Tibial artery (tissue), 4 donors: ENCODE data around the gene ALPL.
A peak's percentile ranks its signal among the peaks of the same experiment; 100 is the strongest.

Experiments used
- DNase-seq, 2 donors: peaks; one replicate each; pipeline ENCODE4 v3.0.0-alpha.2; 2019
- H3K27ac ChIP-seq, 2 donors: fragments of 200-600 bp; sonication (generic) in 1 of 2; 1 replicate in 1 of 2; 2 replicates in 1 of 2; pipeline ENCODE4 v1.5.1; 2018 to 2019; ENCODE audit warnings: mild to moderate bottlenecking in 1 of 2
- H3K27me3 ChIP-seq, 2 donors: fragments of 200-600 bp; sonication (generic) in 1 of 2; one replicate each; pipeline versions ENCODE4 v1.5.1 to v1.6.0; 2016 to 2019
- H3K36me3 ChIP-seq, 3 donors: fragments of 200-600 bp; sonication (generic) in 2 of 3; one replicate each; pipeline ENCODE4 v1.5.1; 2016 to 2019; ENCODE audit warnings: mild to moderate bottlenecking in 2 of 3
- H3K4me1 ChIP-seq, 4 donors: fragments of 200-600 bp; sonication (generic) in 2 of 4; 1 replicate in 3 of 4; 2 replicates in 1 of 4; pipeline ENCODE4 v1.5.1; 2016 to 2019
- H3K4me3 ChIP-seq, 2 donors: fragments of 200-600 bp; sonication (generic) in 1 of 2; 1 replicate in 1 of 2; 2 replicates in 1 of 2; pipeline ENCODE4 v1.5.1; 2018 to 2019; ENCODE audit warnings: mild to moderate bottlenecking in 2 of 2
- H3K9me3 ChIP-seq, 3 donors: fragments of 200-600 bp; sonication (generic) in 1 of 3; one replicate each; pipeline ENCODE4 v1.5.1; 2016 to 2019
- intact Hi-C: fragments of 100-400 bp; cut with DNase I; formaldehyde crosslinking; loops from one replicate; pipeline ENCODE4 v1.15.0; 2023; ENCODE audit warnings: low total_unique reads
- TF ChIP-seq, protein P1 (sequence below), 2 experiments: fragments of 200-600 bp in 1 of 2; fragments of 450-650 bp in 1 of 2; IDR thresholded peaks; one replicate each; pipeline ENCODE4 v1.5.1; 2017 to 2019; ENCODE audit warnings: antibody characterized with exemption in 2 of 2, mild to moderate bottlenecking in 1 of 2, moderate library complexity in 1 of 2

The ALPL gene

DNA sequence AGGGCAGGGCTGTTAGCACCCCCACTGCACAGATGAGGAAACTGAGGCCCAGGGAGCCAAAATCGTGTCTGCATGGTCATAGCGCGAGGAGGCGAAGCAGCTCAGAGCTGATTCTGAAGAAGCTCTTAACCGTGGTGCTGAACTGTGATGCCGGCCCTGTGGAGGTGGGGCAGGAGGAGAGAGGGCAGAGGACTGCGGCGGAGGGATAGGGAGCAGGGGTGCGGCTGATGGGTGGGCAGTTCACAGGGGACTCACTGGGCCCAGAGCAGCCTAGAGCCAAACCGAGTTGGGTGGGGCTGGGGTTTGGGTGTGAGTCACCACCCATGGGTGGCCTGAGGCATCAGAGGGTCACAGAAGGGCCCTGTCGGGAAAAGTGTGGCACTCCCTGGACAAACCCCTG lies 85.3 kb downstream of the ALPL start:
- TF ChIP-seq, protein P1, sequence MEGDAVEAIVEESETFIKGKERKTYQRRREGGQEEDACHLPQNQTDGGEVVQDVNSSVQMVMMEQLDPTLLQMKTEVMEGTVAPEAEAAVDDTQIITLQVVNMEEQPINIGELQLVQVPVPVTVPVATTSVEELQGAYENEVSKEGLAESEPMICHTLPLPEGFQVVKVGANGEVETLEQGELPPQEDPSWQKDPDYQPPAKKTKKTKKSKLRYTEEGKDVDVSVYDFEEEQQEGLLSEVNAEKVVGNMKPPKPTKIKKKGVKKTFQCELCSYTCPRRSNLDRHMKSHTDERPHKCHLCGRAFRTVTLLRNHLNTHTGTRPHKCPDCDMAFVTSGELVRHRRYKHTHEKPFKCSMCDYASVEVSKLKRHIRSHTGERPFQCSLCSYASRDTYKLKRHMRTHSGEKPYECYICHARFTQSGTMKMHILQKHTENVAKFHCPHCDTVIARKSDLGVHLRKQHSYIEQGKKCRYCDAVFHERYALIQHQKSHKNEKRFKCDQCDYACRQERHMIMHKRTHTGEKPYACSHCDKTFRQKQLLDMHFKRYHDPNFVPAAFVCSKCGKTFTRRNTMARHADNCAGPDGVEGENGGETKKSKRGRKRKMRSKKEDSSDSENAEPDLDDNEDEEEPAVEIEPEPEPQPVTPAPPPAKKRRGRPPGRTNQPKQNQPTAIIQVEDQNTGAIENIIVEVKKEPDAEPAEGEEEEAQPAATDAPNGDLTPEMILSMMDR (IDR thresholded peaks at IDR 0.05) = no peak
- peaks cover 0 to 93% of the 10 kb centered on the region in 2 donors for H3K27me3 ChIP-seq
- peaks cover 0 to 7% (median 0%) of the 10 kb centered on the region in 4 donors for H3K4me1 ChIP-seq
- no peak overlapping the region for H3K27ac ChIP-seq
- intact Hi-C loops = no loop called here
- no peaks in the 10 kb centered on the region for H3K36me3 ChIP-seq
- DNase-seq = no peak
- H3K4me3 ChIP-seq = no peak overlapping the region
- H3K9me3 ChIP-seq = no peaks in the 10 kb centered on the region

DNA sequence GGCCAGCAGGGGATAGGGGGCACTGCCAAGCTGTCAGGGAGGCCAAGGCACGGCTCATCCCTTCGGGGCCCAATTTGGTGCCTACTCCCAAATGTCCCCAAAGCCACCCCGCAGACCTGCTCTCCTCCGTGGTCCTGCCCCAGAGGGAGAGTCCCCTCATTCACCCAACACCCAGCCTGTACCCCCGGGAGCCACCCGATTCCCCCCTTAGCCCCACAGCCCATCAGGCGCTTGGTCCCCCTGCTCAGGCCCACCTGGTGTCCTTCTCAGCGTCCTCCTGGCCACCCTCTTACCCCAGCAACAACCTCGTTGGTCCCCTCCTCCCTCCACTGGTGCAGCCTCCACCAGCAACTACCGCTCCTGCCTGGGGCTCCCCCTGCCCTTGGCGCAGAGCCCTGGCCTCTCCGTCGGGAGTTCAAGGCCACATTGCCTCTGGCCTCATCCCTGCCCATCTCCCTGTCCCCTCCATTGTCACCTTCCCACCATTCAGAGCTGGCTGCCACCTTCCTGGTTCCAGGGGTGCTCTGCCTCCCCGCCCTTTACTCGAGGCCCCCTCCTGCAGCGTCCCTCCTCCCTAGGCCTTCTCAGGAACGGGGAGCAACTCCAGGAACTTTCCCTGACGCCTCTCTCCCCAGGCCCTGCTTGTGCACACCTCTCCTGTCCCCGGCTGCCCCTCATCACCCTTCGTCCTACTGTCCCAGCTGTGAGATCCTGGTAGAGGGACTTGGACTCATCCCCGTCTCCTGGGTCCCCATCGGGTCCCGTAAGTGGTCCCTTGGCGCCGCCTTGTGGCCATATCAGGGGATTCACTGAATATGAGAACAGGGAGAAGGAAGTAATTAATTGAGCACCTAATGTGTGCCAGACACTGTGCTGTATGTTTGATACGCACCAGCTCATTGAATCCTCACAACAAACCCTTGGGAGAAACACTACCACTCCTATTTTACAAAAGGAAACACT lies 86.0 kb downstream of the ALPL start:
- H3K36me3 ChIP-seq = no peaks in the 10 kb centered on the region
- TF ChIP-seq, protein P1 (IDR thresholded peaks at IDR 0.05) = peak; percentile 30 to 47
- H3K27me3 ChIP-seq = peaks cover 0 to 93% of the 10 kb centered on the region in 2 donors
- no peaks in the 10 kb centered on the region for H3K9me3 ChIP-seq
- no peak overlapping the region for H3K4me3 ChIP-seq
- intact Hi-C loops = no loop called here
- peak in 1 of 2 donors; percentile 54 for DNase-seq
- H3K27ac ChIP-seq = no peak overlapping the region
- peaks cover 0 to 7% (median 0%) of the 10 kb centered on the region in 4 donors for H3K4me1 ChIP-seq

DNA sequence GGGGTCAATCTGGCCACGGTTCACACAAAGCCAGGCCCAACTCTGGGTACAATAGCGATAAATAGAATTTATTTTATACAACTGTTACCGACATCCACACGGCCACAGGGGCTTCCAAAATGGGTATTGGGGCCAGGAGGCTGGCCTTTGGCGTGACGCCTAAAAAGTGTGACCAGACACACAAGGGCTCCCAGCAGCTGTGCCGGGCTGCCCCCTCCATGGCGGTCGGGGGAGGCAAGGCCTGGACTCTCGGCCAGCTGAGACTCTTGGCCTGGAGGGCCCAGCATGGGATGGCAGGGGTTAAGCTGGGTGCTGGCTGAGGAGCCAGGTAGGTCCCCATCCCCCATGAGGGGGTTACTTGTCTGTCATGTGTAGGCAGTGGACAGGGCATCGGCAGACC lies 87.0 kb downstream of the ALPL start:
- no peaks in the 10 kb centered on the region for H3K9me3 ChIP-seq
- H3K36me3 ChIP-seq = no peaks in the 10 kb centered on the region
- no peak overlapping the region for H3K27ac ChIP-seq
- intact Hi-C loops = no loop called here
- H3K4me3 ChIP-seq = no peak overlapping the region
- peaks cover 0 to 87% of the 10 kb centered on the region in 2 donors for H3K27me3 ChIP-seq
- H3K4me1 ChIP-seq = no peaks in the 10 kb centered on the region
- TF ChIP-seq, protein P1 (IDR thresholded peaks at IDR 0.05) = no peak
- no peak for DNase-seq

GRCh38 chr1:21596628-21597027 lies 87.4 kb downstream of the ALPL start:
- H3K27me3 ChIP-seq = peaks cover 0 to 86% of the 10 kb centered on the region in 2 donors

DNA sequence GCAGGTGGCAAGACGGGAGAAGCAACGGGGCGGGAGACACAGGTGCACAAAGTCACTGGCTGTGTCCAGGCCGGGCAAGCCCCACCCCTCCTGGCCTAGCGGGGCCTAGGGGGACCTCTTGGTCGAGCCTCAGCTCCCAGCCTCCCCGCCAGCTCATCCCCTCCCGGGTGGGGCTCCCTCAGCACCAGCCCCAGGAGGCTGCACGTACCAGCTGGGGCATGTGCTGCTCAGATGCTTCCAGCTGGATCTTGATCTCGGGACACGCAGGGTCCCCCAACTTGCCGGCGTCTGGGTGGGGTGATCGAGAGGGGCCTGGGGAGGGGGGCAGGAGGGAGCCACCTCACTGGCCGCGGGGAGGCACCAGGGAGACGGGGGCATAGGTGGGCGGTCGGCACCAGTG lies 88.5 kb downstream of the ALPL start:
- DNase-seq = no peak
- TF ChIP-seq, protein P1 (IDR thresholded peaks at IDR 0.05) = no peak

More at GRCh38 chr1:21596628-21597027, 87.4 kb downstream of the ALPL start:
- H3K9me3 ChIP-seq = no peaks in the 10 kb centered on the region
- no peaks in the 10 kb centered on the region for H3K36me3 ChIP-seq
- TF ChIP-seq, protein P1 (IDR thresholded peaks at IDR 0.05) = no peak
- intact Hi-C loops = no loop called here
- no peak for DNase-seq
- no peak overlapping the region for H3K4me3 ChIP-seq
- H3K4me1 ChIP-seq = no peaks in the 10 kb centered on the region
- H3K27ac ChIP-seq = no peak overlapping the region

More for the DNA sequence above, 88.5 kb downstream of the ALPL start:
- no peak overlapping the region for H3K4me3 ChIP-seq
- no peak overlapping the region for H3K27ac ChIP-seq
- intact Hi-C loops = no loop called here
- H3K4me1 ChIP-seq = no peaks in the 10 kb centered on the region
- peaks cover 0 to 3% (median 0%) of the 10 kb centered on the region in 3 donors for H3K36me3 ChIP-seq
- no peaks in the 10 kb centered on the region for H3K9me3 ChIP-seq
- H3K27me3 ChIP-seq = peaks cover 0 to 86% of the 10 kb centered on the region in 2 donors
